Measurements from ENCODE around the gene C16orf87.

C16orf87 gene

GRCh38 chr16:46843898-46844642 lies 13.1 kb upstream of the C16orf87 start:
- DNase-seq: no peak

GRCh38 chr16:46842192-46842895 lies 11.4 kb upstream of the C16orf87 start:
- no peak for DNase-seq

- DNase-seq: no peak
Observed at GRCh38 chr16:46839986-46840443, 9.0 kb upstream of the C16orf87 start.

GRCh38 chr16:46836534-46837530 lies 5.9 kb upstream of the C16orf87 start:
- DNase-seq: no peak

- no peak for DNase-seq
Observed at GRCh38 chr16:46833460-46833800, 2.5 kb upstream of the C16orf87 start.

- no peak for DNase-seq
Observed at GRCh38 chr16:46832757-46833459, 1.9 kb upstream of the C16orf87 start.

- no peak for DNase-seq
Observed at GRCh38 chr16:46830417-46830901, 521 bp downstream of the C16orf87 start.

GRCh38 chr16:46828943-46829342 lies 2.0 kb downstream of the C16orf87 start:
- DNase-seq: no peak

GRCh38 chr16:46828292-46828691 lies 2.7 kb downstream of the C16orf87 start:
- DNase-seq: no peak

GRCh38 chr16:46826631-46827030 lies 4.3 kb downstream of the C16orf87 start:
- no peak for DNase-seq

GRCh38 chr16:46822270-46822669 lies 8.7 kb downstream of the C16orf87 start:
- no peak for DNase-seq

GRCh38 chr16:46817961-46818360 lies 13.0 kb downstream of the C16orf87 start:
- no peak for DNase-seq

- no peak for DNase-seq
Observed at GRCh38 chr16:46814790-46815189, 16.2 kb downstream of the C16orf87 start.

GRCh38 chr16:46813611-46814010 lies 17.4 kb downstream of the C16orf87 start:
- DNase-seq: no peak

- DNase-seq: no peak
Observed at GRCh38 chr16:46812781-46813540, 18.0 kb downstream of the C16orf87 start.

- DNase-seq: no peak
Observed at GRCh38 chr16:46811682-46812081, 19.3 kb downstream of the C16orf87 start.

GRCh38 chr16:46808997-46809396 lies 22.0 kb downstream of the C16orf87 start:
- no peak for DNase-seq

- no peak for DNase-seq
Observed at GRCh38 chr16:46807336-46807735, 23.6 kb downstream of the C16orf87 start.

GRCh38 chr16:46803373-46803772 lies 27.6 kb downstream of the C16orf87 start:
- no peak for DNase-seq

- DNase-seq: no peak
Observed at GRCh38 chr16:46801428-46802049, 29.4 kb downstream of the C16orf87 start.

- no peak for DNase-seq
Observed at GRCh38 chr16:46800494-46800893, 30.5 kb downstream of the C16orf87 start.
